Measurements from ENCODE around the gene BCL7C. TPM values are rescaled to one million over a fixed set of nuclear protein-coding genes. Genes with fewer than 3 reads are reported as not detected.

BCL7C gene
- total and polyA plus RNA-seq, 2 of the 4 experiments (the other 2 are of a cell fraction): 32.3 to 34.9 TPM

GRCh38 chr16:30893417-30893743, 497 bp downstream of the BCL7C start:
- peak overlapping the region; percentile 92 for H4K91ac ChIP-seq (ENCODE audit: insufficient read depth, low read depth, low read length)
- H3K9ac ChIP-seq (ENCODE audit: low read depth, low read length): peak overlapping the region; percentile 96
- H3K4me1 ChIP-seq (ENCODE audit: control insufficient read depth, insufficient read depth, low read length): peaks cover 23% of the 10 kb centered on the region
- H3K56ac ChIP-seq (ENCODE audit: extremely low read depth, insufficient read depth, low read length): peak overlapping the region; percentile 89
- dilution Hi-C loops (cut with HindIII; ENCODE audit: low sequenced_read_pairs, unreplicated experiment) (no loop called here), in situ Hi-C loops (cut with MboI; ENCODE audit: low sequenced_read_pairs) (no loop called here), intact Hi-C loops (cut with micrococcal nuclease) (no loop called here)
- H2BK20ac ChIP-seq (ENCODE audit: low read depth, low read length): no peak overlapping the region
- peak overlapping the region; percentile 94 for H2AK5ac ChIP-seq (ENCODE audit: low read depth, low read length)
- H2AK9ac ChIP-seq (replicated peaks; ENCODE audit: low read depth, low read length, poor library complexity): peak overlapping the region; percentile 100
- peak overlapping the region; percentile 94 for H3K4me2 ChIP-seq (ENCODE audit: low read depth, low read length)
- H4K5ac ChIP-seq (ENCODE audit: low read depth, low read length): peak overlapping the region; percentile 91
- H3K23ac ChIP-seq (ENCODE audit: low read depth, low read length): peak overlapping the region; percentile 99
- H4K20me1 ChIP-seq (ENCODE audit: insufficient read depth, low read length): 0 out of 2 replicates have a peak, but pooled peaks cover 5% of the 10 kb centered on the region
- ATAC-seq (ENCODE audit: low read depth): no peak
- H3K79me1 ChIP-seq (ENCODE audit: low read depth in 1 of 2, low read length in 2 of 2): peaks cover 14 to 62% of the 10 kb centered on the region in 2 experiments
- no peaks in the 10 kb centered on the region for H3K27me3 ChIP-seq (ENCODE audit: control insufficient read depth, insufficient read depth, low read length)
- TF ChIP-seq CEBPB (IDR thresholded peaks at IDR 0.05; ENCODE audit: low read depth, low read length): no peak
- peak overlapping the region; percentile 89; the same call in 1 of the 3 replicates for H2BK15ac ChIP-seq (ENCODE audit: low read depth, low read length)
- H3K18ac ChIP-seq (ENCODE audit: low read depth, low read length): peak overlapping the region; percentile 87
- H3K4me3 ChIP-seq (ENCODE audit: insufficient read depth, low read depth, low read length): peak overlapping the region; percentile 98
- peak overlapping the region; percentile 99 for H2AFZ ChIP-seq (replicated peaks; ENCODE audit: low read length, poor library complexity)
- H3K9me3 ChIP-seq (ENCODE audit: control insufficient read depth, insufficient read depth, low read length): no peaks in the 10 kb centered on the region
- no peak for DNase-seq
- H3K9me1 ChIP-seq (ENCODE audit: insufficient read depth, low read length): peaks cover 25% of the 10 kb centered on the region
- H4K8ac ChIP-seq (ENCODE audit: low read depth in 2 of 2, low read length in 2 of 2): peak overlapping the region; percentile 82 to 96
- H2BK120ac ChIP-seq (ENCODE audit: low read depth, low read length): peak overlapping the region; percentile 71
- H3K4ac ChIP-seq (ENCODE audit: low read depth, low read length): peak overlapping the region; percentile 99
- no TSS peak for BruUV-seq (replicated peaks)
- POLR2A ChIA-PET (ENCODE audit: unreplicated experiment): no interaction called here
- peak overlapping the region; percentile 90 for H3K27ac ChIP-seq (ENCODE audit: insufficient read depth, low read length)
- peak overlapping the region; percentile 100 for H3K14ac ChIP-seq (replicated peaks; ENCODE audit: low read depth, low read length)
- CTCF ChIA-PET: no interaction called here
- H3K36me3 ChIP-seq (ENCODE audit: control insufficient read depth, insufficient read depth, low read length): peaks cover 21% of the 10 kb centered on the region
- peak overlapping the region; percentile 93 for H2BK5ac ChIP-seq (ENCODE audit: low read depth, low read length, poor library complexity, severe bottlenecking)
- 0% methylated on average over 6 of the region's 11 CpGs; no CpG with 5 or more reads in 1 of the 2 experiments for whole genome bisulfite sequencing, 2 experiments (ENCODE audit: extremely low coverage in 2 of 2, insufficient read length in 1 of 2)
